ENCODE measurements around the gene CCDC68. TPM values are rescaled to one million over a fixed set of nuclear protein-coding genes. Genes with fewer than 3 reads are reported as not detected.

The CCDC68 gene
- total RNA-seq, 1 experiment from 2014 or later: 6.6 TPM

DNA sequence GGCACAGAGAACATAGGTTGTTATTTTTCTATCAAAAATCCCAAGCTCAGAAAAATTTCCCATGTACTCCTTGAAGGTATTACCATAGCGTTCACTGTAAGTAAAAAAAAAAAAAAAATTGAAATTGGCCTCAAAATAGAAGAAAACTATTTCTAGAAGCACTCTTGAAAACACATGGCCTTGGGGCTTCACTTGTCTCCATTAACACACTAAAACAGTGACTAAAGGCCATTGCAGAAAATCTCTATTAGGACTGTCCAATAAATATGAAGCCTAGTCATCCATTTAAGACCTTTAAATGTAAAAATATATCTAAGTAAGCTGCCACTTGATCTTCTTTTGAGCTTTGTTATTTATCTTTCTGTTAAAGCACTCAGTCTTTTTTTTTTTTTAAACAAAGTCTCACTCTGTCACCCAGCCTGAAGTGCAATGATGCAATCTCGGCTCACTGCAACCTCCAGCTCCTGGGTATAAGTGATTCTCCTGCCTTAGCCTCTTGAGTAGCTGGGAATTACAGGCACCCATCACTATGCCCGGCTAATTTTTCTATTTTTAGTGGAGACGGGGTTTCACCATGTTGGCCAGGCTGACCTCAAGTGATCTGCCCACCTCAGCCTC lies 35.8 kb downstream of the CCDC68 start (continued):
- TF ChIP-seq, protein P1, sequence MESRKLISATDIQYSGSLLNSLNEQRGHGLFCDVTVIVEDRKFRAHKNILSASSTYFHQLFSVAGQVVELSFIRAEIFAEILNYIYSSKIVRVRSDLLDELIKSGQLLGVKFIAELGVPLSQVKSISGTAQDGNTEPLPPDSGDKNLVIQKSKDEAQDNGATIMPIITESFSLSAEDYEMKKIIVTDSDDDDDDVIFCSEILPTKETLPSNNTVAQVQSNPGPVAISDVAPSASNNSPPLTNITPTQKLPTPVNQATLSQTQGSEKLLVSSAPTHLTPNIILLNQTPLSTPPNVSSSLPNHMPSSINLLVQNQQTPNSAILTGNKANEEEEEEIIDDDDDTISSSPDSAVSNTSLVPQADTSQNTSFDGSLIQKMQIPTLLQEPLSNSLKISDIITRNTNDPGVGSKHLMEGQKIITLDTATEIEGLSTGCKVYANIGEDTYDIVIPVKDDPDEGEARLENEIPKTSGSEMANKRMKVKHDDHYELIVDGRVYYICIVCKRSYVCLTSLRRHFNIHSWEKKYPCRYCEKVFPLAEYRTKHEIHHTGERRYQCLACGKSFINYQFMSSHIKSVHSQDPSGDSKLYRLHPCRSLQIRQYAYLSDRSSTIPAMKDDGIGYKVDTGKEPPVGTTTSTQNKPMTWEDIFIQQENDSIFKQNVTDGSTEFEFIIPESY (IDR thresholded peaks at IDR 0.05; ENCODE audit: extremely low read depth, insufficient replicate concordance, low read length): no peak

DNA sequence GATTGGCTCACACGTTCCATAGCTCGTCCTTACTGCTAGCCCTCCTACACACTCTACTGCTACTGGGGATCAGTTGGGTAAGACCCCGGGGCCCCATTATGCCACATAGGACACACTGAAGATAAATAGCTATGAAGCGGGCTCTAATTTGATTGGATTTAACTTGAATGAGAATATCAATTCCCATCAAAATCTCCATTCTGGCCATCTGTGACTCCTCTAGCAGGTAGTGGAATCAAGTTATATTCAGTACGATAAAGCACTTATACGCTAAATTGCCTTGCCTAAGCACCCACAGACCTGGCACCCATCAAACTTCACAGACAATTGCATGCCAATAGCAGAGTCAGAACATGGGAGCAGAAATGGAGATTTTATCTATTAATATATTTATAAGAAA lies 39.8 kb downstream of the CCDC68 start:
- no peak overlapping the region for H3K4me2 ChIP-seq (ENCODE audit: low read length)
- DNase-seq (ENCODE audit: low read depth, low spot score) (no peak), ATAC-seq (no peak)
- no peaks in the 10 kb centered on the region for H3K9me3 ChIP-seq (ENCODE audit: control insufficient read depth in 1 of 2, insufficient read depth in 1 of 2, low read depth in 1 of 2, low read length in 2 of 2)
- H3K36me3 ChIP-seq (ENCODE audit: control insufficient read depth in 1 of 2, insufficient read depth in 2 of 2, low read length in 2 of 2): no peaks in the 10 kb centered on the region
- CTCF ChIA-PET: no interaction called here
- H3K27me3 ChIP-seq (ENCODE audit: insufficient read depth, low read length): no peaks in the 10 kb centered on the region
- H2AFZ ChIP-seq (ENCODE audit: low read depth, low read length, poor library complexity, severe bottlenecking): no peak overlapping the region
- no peak overlapping the region for H3K4me3 ChIP-seq (replicated peaks in 1 of 2; ENCODE audit: low read depth in 1 of 2, low read length in 2 of 2)
- no peak overlapping the region for H3K9ac ChIP-seq (ENCODE audit: low read length)
- no peaks in the 10 kb centered on the region for H4K20me1 ChIP-seq (ENCODE audit: insufficient read depth)
- BruUV-seq (replicated peaks): no TSS peak
- intact Hi-C loops (cut with micrococcal nuclease): no loop called here
- no peak overlapping the region for H3K27ac ChIP-seq (ENCODE audit: low read depth, low read length)
- H3K9me2 ChIP-seq (ENCODE audit: insufficient read depth): no peaks in the 10 kb centered on the region
- no peaks in the 10 kb centered on the region for H3K79me2 ChIP-seq (ENCODE audit: insufficient read depth, low read length)
- POLR2A ChIA-PET: no interaction called here
- H3K4me1 ChIP-seq (ENCODE audit: control insufficient read depth in 1 of 2, insufficient read depth in 2 of 2, low read length in 2 of 2): no peaks in the 10 kb centered on the region
- RAD21 ChIA-PET (ENCODE audit: low non-redundant PET in 1 of 2, low total read pairs in 2 of 2, uncharacterized antibody in 2 of 2, unreplicated experiment in 2 of 2): no interaction called here
- TF ChIP-seq, protein P2, sequence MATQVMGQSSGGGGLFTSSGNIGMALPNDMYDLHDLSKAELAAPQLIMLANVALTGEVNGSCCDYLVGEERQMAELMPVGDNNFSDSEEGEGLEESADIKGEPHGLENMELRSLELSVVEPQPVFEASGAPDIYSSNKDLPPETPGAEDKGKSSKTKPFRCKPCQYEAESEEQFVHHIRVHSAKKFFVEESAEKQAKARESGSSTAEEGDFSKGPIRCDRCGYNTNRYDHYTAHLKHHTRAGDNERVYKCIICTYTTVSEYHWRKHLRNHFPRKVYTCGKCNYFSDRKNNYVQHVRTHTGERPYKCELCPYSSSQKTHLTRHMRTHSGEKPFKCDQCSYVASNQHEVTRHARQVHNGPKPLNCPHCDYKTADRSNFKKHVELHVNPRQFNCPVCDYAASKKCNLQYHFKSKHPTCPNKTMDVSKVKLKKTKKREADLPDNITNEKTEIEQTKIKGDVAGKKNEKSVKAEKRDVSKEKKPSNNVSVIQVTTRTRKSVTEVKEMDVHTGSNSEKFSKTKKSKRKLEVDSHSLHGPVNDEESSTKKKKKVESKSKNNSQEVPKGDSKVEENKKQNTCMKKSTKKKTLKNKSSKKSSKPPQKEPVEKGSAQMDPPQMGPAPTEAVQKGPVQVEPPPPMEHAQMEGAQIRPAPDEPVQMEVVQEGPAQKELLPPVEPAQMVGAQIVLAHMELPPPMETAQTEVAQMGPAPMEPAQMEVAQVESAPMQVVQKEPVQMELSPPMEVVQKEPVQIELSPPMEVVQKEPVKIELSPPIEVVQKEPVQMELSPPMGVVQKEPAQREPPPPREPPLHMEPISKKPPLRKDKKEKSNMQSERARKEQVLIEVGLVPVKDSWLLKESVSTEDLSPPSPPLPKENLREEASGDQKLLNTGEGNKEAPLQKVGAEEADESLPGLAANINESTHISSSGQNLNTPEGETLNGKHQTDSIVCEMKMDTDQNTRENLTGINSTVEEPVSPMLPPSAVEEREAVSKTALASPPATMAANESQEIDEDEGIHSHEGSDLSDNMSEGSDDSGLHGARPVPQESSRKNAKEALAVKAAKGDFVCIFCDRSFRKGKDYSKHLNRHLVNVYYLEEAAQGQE (IDR thresholded peaks at IDR 0.05; ENCODE audit: low read depth): no peak
- TF ChIP-seq RAD21 (IDR thresholded peaks at IDR 0.05; ENCODE audit: low read depth): no peak
- no peak for TF ChIP-seq YY1 (IDR thresholded peaks at IDR 0.05; ENCODE audit: extremely low read depth, insufficient replicate concordance, low read depth, low read length)
- TF ChIP-seq POLR2A (IDR thresholded peaks at IDR 0.05; ENCODE audit: borderline replicate concordance, extremely low read depth, insufficient read depth, insufficient read length): no peak
- TF ChIP-seq, protein P1 (IDR thresholded peaks at IDR 0.05; ENCODE audit: extremely low read depth, insufficient replicate concordance, low read length): no peak
- TF ChIP-seq POLR2AphosphoS5 (IDR thresholded peaks at IDR 0.05; ENCODE audit: low read depth, low read length): no peak
- TF ChIP-seq ZNF274 (IDR thresholded peaks at IDR 0.05; ENCODE audit: low read depth, low read length): no peak
- TF ChIP-seq, protein P3, sequence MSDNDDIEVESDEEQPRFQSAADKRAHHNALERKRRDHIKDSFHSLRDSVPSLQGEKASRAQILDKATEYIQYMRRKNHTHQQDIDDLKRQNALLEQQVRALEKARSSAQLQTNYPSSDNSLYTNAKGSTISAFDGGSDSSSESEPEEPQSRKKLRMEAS (IDR thresholded peaks at IDR 0.05): no peak
- TF ChIP-seq JUND (IDR thresholded peaks at IDR 0.05): no peak
- TF ChIP-seq, protein P4, sequence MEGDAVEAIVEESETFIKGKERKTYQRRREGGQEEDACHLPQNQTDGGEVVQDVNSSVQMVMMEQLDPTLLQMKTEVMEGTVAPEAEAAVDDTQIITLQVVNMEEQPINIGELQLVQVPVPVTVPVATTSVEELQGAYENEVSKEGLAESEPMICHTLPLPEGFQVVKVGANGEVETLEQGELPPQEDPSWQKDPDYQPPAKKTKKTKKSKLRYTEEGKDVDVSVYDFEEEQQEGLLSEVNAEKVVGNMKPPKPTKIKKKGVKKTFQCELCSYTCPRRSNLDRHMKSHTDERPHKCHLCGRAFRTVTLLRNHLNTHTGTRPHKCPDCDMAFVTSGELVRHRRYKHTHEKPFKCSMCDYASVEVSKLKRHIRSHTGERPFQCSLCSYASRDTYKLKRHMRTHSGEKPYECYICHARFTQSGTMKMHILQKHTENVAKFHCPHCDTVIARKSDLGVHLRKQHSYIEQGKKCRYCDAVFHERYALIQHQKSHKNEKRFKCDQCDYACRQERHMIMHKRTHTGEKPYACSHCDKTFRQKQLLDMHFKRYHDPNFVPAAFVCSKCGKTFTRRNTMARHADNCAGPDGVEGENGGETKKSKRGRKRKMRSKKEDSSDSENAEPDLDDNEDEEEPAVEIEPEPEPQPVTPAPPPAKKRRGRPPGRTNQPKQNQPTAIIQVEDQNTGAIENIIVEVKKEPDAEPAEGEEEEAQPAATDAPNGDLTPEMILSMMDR (IDR thresholded peaks at IDR 0.05 in 2 of 3, conservative IDR thresholded peaks at IDR 0.05 in 1 of 3; ENCODE audit: borderline replicate concordance in 1 of 3, insufficient read depth in 1 of 3, low read depth in 2 of 3, low read length in 2 of 3): no peak
- TF ChIP-seq SRF (IDR thresholded peaks at IDR 0.05; ENCODE audit: low read depth): no peak
- TF ChIP-seq SIN3A (IDR thresholded peaks at IDR 0.05; ENCODE audit: low read depth): no peak
- no peak for TF ChIP-seq TCF7L2 (IDR thresholded peaks at IDR 0.05; ENCODE audit: borderline replicate concordance, extremely low read depth, insufficient read depth, insufficient read length)
- no peak for TF ChIP-seq EGR1 (IDR thresholded peaks at IDR 0.05; ENCODE audit: low read depth)

Measured in HCT116 (cell line).